Retinal pigment epithelial cell (primary cell): ENCODE measurements around the gene POLR2B.

Experiments
- DNase-seq: peaks from one replicate; pipeline ENCODE4 v3.0.0-alpha.2; 2010; ENCODE audit warnings: low read depth
- H3K4me3 ChIP-seq: 2 replicates; pipeline ENCODE4 v1.5.1; 2011; ENCODE audit warnings: mild to moderate bottlenecking, low read length, control low read depth, moderate library complexity
- TF ChIP-seq, protein P1 (sequence below): conservative IDR thresholded peaks from 2 replicates; pipeline ENCODE4 v1.5.1; 2011; ENCODE audit warnings: low read depth, low read length, control low read depth, inconsistent platforms

Gene POLR2B

GRCh38 chr4:57018980-57019379 lies 40.3 kb downstream of the POLR2B start:
- no peak for DNase-seq
- TF ChIP-seq, protein P1, sequence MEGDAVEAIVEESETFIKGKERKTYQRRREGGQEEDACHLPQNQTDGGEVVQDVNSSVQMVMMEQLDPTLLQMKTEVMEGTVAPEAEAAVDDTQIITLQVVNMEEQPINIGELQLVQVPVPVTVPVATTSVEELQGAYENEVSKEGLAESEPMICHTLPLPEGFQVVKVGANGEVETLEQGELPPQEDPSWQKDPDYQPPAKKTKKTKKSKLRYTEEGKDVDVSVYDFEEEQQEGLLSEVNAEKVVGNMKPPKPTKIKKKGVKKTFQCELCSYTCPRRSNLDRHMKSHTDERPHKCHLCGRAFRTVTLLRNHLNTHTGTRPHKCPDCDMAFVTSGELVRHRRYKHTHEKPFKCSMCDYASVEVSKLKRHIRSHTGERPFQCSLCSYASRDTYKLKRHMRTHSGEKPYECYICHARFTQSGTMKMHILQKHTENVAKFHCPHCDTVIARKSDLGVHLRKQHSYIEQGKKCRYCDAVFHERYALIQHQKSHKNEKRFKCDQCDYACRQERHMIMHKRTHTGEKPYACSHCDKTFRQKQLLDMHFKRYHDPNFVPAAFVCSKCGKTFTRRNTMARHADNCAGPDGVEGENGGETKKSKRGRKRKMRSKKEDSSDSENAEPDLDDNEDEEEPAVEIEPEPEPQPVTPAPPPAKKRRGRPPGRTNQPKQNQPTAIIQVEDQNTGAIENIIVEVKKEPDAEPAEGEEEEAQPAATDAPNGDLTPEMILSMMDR, result no peak
- no peak overlapping the region for H3K4me3 ChIP-seq

DNA sequence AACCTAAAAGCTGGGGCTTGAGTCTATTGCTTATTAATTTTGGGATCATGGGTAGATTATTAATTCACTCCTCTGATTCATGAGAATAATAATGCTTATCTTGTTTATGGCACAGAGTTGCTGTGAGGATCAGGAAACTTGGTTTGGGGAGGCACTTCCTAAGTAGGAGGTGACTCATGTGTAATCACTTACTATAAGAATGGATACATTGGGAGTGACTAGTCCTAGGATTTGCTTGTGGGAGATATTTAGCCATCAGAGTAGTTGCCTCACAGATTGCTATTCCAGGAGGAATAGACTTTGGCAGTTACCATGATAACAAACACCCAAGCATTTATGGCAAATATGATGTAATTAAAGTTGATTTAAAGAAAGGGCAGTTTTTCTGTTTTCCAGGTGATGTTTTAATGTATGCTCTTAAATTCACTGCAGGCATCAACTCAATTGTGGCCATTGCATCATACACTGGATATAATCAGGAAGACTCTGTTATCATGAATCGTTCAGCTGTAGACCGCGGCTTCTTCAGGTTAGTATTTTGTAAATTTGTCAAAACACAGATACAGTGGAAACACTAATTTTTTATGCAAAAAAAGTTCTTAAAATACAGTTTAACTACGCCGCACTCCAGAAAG lies 41.9 kb downstream of the POLR2B start:
- no peak overlapping the region for H3K4me3 ChIP-seq
- TF ChIP-seq, protein P1, result no peak
- peak; percentile 68 for DNase-seq

- DNase-seq, result peak; percentile 80
- TF ChIP-seq, protein P1, result no peak
- no peak overlapping the region for H3K4me3 ChIP-seq
Measured at GRCh38 chr4:57023104-57023503, 44.4 kb downstream of the POLR2B start.

DNA sequence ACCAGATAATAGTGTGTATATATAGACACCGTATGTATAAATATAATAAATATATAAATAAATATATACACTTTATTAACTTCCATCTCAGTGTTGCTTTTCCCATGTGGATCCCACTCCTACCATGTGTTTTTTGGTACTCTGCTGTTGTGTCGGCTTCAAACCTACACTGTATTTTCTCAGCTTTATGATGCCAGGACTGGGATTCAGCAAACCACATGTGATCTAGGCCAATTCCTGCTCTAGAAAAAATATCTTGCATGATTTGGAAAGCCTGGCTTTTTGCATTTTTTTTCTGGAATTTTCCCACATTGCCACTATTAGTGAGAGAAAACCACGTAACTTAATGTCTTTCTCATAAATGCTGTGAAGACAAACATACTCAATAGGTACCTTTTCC lies 55.8 kb downstream of the POLR2B start:
- no peak overlapping the region for H3K4me3 ChIP-seq
- TF ChIP-seq, protein P1, result no peak
- no peak for DNase-seq

- no peak overlapping the region for H3K4me3 ChIP-seq
- no peak for DNase-seq
- TF ChIP-seq, protein P1, result peak; percentile 93
Measured at GRCh38 chr4:57037982-57038604, 59.4 kb downstream of the POLR2B start.

DNA sequence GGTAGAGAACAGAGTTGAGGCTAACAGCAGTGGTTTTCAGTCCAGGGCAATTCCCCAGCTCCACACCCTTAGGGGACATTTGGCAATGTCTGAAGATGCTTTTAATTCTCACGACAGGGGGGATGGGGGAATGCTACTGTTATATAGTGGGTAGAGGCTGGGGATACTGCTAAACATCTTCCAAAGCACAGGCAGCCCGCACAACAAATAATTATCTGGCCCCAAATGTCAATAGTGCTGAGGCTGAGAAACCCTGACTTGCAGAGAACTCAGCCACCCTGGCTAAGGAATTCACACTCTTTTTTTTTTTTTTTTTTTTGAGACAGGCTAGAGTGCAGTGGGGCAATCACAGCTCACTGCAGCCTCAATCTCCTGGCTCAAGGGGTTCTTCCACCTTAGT lies 60.6 kb downstream of the POLR2B start:
- no peak overlapping the region for H3K4me3 ChIP-seq
- TF ChIP-seq, protein P1, result no peak
- DNase-seq, result no peak

DNA sequence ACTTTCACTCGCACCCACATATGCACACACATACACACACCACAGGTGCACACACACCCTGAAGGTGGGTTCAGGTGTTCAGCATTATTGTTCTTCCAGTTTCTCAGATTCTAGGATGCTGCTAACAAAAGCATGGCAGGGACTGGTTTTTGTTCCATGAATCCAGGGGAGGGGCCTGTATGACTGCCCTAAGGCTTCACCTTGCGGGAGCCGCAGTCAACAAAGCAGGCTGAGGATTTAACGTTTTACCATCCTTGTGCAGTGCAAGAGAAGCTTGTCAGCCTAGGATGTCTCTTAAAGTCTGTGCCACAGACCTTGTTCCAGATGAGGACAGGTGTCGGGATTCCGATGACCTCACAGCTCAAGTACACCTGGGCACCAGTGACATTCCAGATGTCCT lies 61.8 kb downstream of the POLR2B start:
- TF ChIP-seq, protein P1, result no peak
- DNase-seq, result no peak
- H3K4me3 ChIP-seq, result no peak overlapping the region
